SW 1271 (cell line): ENCODE measurements around the gene HMGA1.

ENCODE experiments used
- DNase-seq, 2 experiments: peaks; one replicate each; lab custom pipeline; 2025; lab: John Stamatoyannopoulos, UW

HMGA1 gene

DNA sequence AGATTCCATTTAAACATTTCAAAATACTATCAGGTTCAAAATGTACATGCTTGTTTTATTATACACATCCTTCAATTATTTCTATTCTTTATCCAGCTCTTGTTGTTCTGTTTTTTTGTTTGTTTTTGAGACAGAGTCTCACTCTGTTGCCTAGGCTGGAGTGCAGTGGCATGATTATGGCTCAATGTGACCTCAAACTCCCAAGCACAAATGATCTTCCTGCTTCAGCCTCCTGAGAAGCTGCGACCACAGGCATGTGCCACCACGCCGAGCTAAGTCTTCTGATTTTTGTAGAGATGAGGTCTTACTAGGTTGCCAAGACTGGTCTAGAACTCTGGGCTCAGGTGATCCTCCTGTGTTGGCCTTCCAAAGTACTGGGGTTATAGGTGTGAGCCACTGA lies 56.3 kb downstream of the HMGA1 start:
- no peak for DNase-seq

DNA sequence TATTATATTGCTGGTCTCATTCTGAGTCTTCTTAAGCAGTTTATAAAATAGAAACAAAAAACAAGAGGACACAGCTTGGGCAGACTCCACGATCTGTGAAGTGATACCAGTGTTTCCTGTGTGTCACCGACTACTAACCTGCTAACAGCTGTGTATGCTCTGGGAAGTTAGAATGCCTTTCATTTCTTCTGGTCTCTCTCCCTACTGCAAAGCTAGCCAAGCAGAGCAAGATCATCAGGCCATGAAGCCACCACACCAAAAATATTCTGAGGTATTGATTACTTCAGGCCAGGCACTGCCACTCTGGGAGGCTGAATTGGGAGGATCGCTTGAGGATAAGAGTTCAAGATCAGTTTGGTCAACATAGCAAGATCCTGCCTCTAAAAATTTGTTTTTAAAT lies 59.0 kb downstream of the HMGA1 start:
- DNase-seq: no peak
